GM12878 (cell line): Measurements from ENCODE around the gene EFCAB7. TPM values are rescaled to one million over a fixed set of nuclear protein-coding genes. Genes with fewer than 3 reads are reported as not detected.

Experiments used
- ATAC-seq: fragments of 200-7000 bp; cut with Tn5 transposase; 3 replicates; pipeline ENCODE4 v1.9.1; 2020; ENCODE audit warnings: mild to moderate bottlenecking, moderate library complexity
- BruUV-seq: library from RNA; stranded (reverse); fragments of 400-500 nt; replicated peaks from 2 replicates; lab custom pipeline; 2021; lab: Mats Ljungman, UMichigan
- CTCF ChIA-PET: fragments of 300-600 bp; sonication (Branson Sonifier 250); formaldehyde crosslinking; extraction: SDS; loops from one replicate; lab custom pipeline; 2021; ENCODE audit warnings: inconsistent platforms; lab: Yijun Ruan, JAX
- POLR2A ChIA-PET: fragments of 350-600 bp; formaldehyde crosslinking; extraction: SDS; loops from one replicate; lab custom pipeline; 2021; ENCODE audit warnings: inconsistent platforms; lab: Charles Lee
- RAD21 ChIA-PET: fragments of 300-600 bp; sonication (Branson Sonifier 250); formaldehyde crosslinking; loops from one replicate; lab custom pipeline; 2023; ENCODE audit warnings: antibody characterized with exemption; ENCODE audit not compliant: unreplicated experiment; lab: Charles Lee
- SMC1A ChIA-PET: fragments of 300-600 bp; sonication (Branson Sonifier 250); formaldehyde crosslinking; loops from one replicate; lab custom pipeline; 2023; ENCODE audit not compliant: unreplicated experiment, uncharacterized antibody; lab: Charles Lee
- DNase-seq: peaks from one replicate; pipeline ENCODE4 v3.0.0-alpha.2; 2011; ENCODE audit warnings: low read depth, low spot score
- FAIRE-seq: peaks from 3 replicates; lab custom pipeline; 2011; peaks lifted over from hg19 to GRCh38; lab: Jason Lieb, UNC
- H2AFZ ChIP-seq: 2 replicates; pipeline ENCODE4 v1.6.0; 2011; ENCODE audit warnings: low read depth, low read length, control low read depth; ENCODE audit not compliant: control insufficient read depth
- H3K27ac ChIP-seq: 2 replicates; pipeline ENCODE4 v1.5.1; 2011; ENCODE audit warnings: control low read depth; ENCODE audit not compliant: control insufficient read depth, insufficient read depth
- H3K27me3 ChIP-seq, 2 experiments: replicated peaks in 1 of 2; 2 replicates each; pipeline versions ENCODE4 v1.6.0 to v1.6.1; 2011; ENCODE audit warnings: low read length in 1 of 2; ENCODE audit not compliant: control insufficient read depth in 2 of 2, insufficient read depth in 2 of 2
- H3K36me3 ChIP-seq, 2 experiments: 2 replicates each; pipeline ENCODE4 v1.5.1; 2011; ENCODE audit warnings: low read length in 1 of 2; ENCODE audit not compliant: control insufficient read depth in 2 of 2, insufficient read depth in 2 of 2
- H3K4me1 ChIP-seq: 2 replicates; pipeline ENCODE4 v1.6.1; 2011; ENCODE audit warnings: mild to moderate bottlenecking, low read length, moderate library complexity, mixed read lengths; ENCODE audit not compliant: control insufficient read depth, insufficient read depth
- H3K4me2 ChIP-seq: 2 replicates; pipeline ENCODE4 v1.6.0; 2011; ENCODE audit warnings: control low read depth; ENCODE audit not compliant: control insufficient read depth, insufficient read depth
- H3K4me3 ChIP-seq: fragments of 200-600 bp; sonication (generic); 2 replicates; pipeline ENCODE4 v1.5.1; 2016
- H3K79me2 ChIP-seq: 2 replicates; pipeline ENCODE4 v1.6.0; 2011; ENCODE audit warnings: low read length; ENCODE audit not compliant: control insufficient read depth, insufficient read depth
- H3K9ac ChIP-seq: 2 replicates; pipeline ENCODE4 v1.8.0; 2011; ENCODE audit warnings: low read length, control low read depth, mixed read lengths; ENCODE audit not compliant: control insufficient read depth, insufficient read depth
- H3K9me3 ChIP-seq: replicated peaks from 3 replicates; pipeline ENCODE4 v1.5.1; 2011; ENCODE audit warnings: mild to moderate bottlenecking, low read length; ENCODE audit not compliant: control insufficient read depth, insufficient read depth
- H4K20me1 ChIP-seq: 2 replicates; pipeline ENCODE4 v1.6.0; 2011; ENCODE audit not compliant: control insufficient read depth, insufficient read depth
- HDGF ChIP-seq: fragments of 450-650 bp; IDR thresholded peaks from 2 replicates; pipeline ENCODE4 v1.6.1; 2016; ENCODE audit warnings: antibody characterized with exemption
- MYB ChIP-seq: fragments of 150-350 bp; IDR thresholded peaks from 2 replicates; pipeline ENCODE4 v1.6.1; 2014; ENCODE audit warnings: mild to moderate bottlenecking, low read depth, low read length, borderline replicate concordance
- NFYB ChIP-seq: IDR thresholded peaks from 2 replicates; pipeline ENCODE4 v1.6.1; 2011; ENCODE audit warnings: low read depth, mild to moderate bottlenecking, low read length, improper control_type of control experiment, moderate library complexity; ENCODE audit not compliant: insufficient read depth
- SRF ChIP-seq, 2 experiments: IDR thresholded peaks; 2 replicates each; pipeline ENCODE4 v1.6.1; 2011; ENCODE audit warnings: low read depth in 2 of 2, low read length in 2 of 2, mild to moderate bottlenecking in 1 of 2, moderate library complexity in 1 of 2
- TCF7 ChIP-seq: IDR thresholded peaks from 2 replicates; pipeline ENCODE4 v1.6.1; 2014; ENCODE audit warnings: antibody characterized with exemption, borderline replicate concordance
- WGBS: methylation state at CpG from one replicate; pipeline ENCODE4 v1.1.6; 2016; ENCODE audit warnings: low lambda C conversion rate; ENCODE audit not compliant: insufficient replicate concordance, insufficient coverage; ENCODE audit errors: missing lambda C conversion rate; 5-methylcytosine and 5-hydroxymethylcytosine counted together
- in situ Hi-C: fragments of 300-500 bp; cut with MboI; formaldehyde crosslinking; loops from 9 replicates; pipeline ENCODE4 v1.14.3; 2018; ENCODE audit warnings: mixed read lengths
- intact Hi-C: fragments of 100-400 bp; cut with micrococcal nuclease; formaldehyde crosslinking; loops from one replicate; pipeline ENCODE4 v1.14.2; 2022; ENCODE audit not compliant: unreplicated experiment
- polyA plus RNA-seq, 11 experiments: library from polyadenylated mRNA; depleted of rRNA in 4 of 11; unstranded in 6 of 11; stranded (reverse) in 5 of 11; fragments of >200 nt; fragmentation: Nextera tagmentation in 4 of 11; fragmentation: Illumina TruSeq in 1 of 11; extraction: Ambion mirVana in 4 of 11; extraction: Trizol in 1 of 11; gene quantifications; 1 replicate in 1 of 11; 2 replicates in 10 of 11; pipeline versions ENCODE4 v1.2.1 to v1.2.3, GENCODE V29; 2011 to 2016; ENCODE audit warnings: inconsistent platforms in 2 of 11, missing spikeins in 2 of 11, low read depth in 1 of 11
- total RNA-seq, 4 experiments: library from RNA; depleted of rRNA in 3 of 4; stranded (reverse); fragments of >200 nt in 3 of 4; fragmentation: Illumina TruSeq in 1 of 4; extraction: Trizol in 1 of 4; gene quantifications; 2 replicates each; pipeline versions ENCODE4 v1.2.1 to v1.2.3, GENCODE V29; 2013 to 2021
- TF ChIP-seq, protein P1 (sequence below): fragments of 450-650 bp; IDR thresholded peaks from 2 replicates; pipeline ENCODE4 v1.6.1; 2016; ENCODE audit warnings: mild to moderate bottlenecking
- TF ChIP-seq, protein P2 (sequence below): IDR thresholded peaks from 2 replicates; pipeline ENCODE4 v1.6.1; 2012; ENCODE audit warnings: improper control_type of control experiment, low read depth, low read length; ENCODE audit not compliant: insufficient replicate concordance

Gene EFCAB7
- total and polyA plus RNA-seq, 10 of the 15 experiments (the other 5 are each of a cell fraction or from before 2014, with no cell fraction given), result 4.4 to 9.8 (median 5.7) TPM

DNA sequence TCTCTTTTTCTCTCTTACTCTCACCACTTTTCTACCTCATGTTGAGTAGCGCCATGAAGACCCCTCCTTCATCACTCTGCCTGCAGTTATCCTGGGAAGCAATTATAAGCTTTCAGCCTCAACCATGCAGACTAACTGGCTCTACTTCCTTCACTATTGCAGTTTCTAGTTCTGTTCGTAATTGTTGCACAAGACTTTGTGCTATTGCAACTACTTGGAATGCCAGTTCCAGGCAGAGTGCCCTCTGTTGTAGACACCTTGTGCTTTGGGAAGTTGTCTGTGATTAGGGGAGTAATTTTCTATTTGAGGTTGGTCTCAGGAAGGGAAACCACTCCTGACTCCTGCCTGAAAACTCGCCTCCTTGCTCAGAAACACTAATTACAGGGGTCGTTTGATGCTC is 89.2 kb downstream of the EFCAB7 start:
- BruUV-seq, result no TSS peak
- no peaks in the 10 kb centered on the region for H3K9me3 ChIP-seq
- FAIRE-seq (no peak), ATAC-seq (no peak), DNase-seq (no peak)
- intact Hi-C loops, result no loop called here
- ChIA-PET RAD21 (interaction anchor here (2.0 kb wide), 1 partner anchor 55 kb away, joined by 4 read pairs; no protein-coding TSS in a partner anchor), POLR2A (no interaction called here), SMC1A (no interaction called here), CTCF (interaction anchor here (0.7 to 1.4 kb wide), 3 partner anchors 54 to 306 kb away, joined by 3 read pairs; no protein-coding TSS in a partner anchor)
- H3K79me2 ChIP-seq, result peaks cover 2% of the 10 kb centered on the region
- peaks cover 3% of the 10 kb centered on the region; the same call in 1 of the 2 replicates for H4K20me1 ChIP-seq
- peaks cover 0 to 8% of the 10 kb centered on the region in 2 experiments; a peak in 1 of 4 replicates for H3K36me3 ChIP-seq
- no peaks in the 10 kb centered on the region for H3K27me3 ChIP-seq
- no peak overlapping the region for H3K27ac ChIP-seq
- no peak overlapping the region for H3K4me3 ChIP-seq
- peaks cover 8% of the 10 kb centered on the region for H3K4me1 ChIP-seq
- no peak overlapping the region for H2AFZ ChIP-seq
- no peak for TF ChIP-seq NFYB
- in situ Hi-C loops, result loop anchor here (10.0 kb wide), 1 partner anchor 302 kb away; no protein-coding TSS in a partner anchor
- no peak overlapping the region for H3K9ac ChIP-seq
- H3K4me2 ChIP-seq, result no peak overlapping the region
- 75% methylated on average over 4 of the region's 4 CpGs for WGBS

DNA sequence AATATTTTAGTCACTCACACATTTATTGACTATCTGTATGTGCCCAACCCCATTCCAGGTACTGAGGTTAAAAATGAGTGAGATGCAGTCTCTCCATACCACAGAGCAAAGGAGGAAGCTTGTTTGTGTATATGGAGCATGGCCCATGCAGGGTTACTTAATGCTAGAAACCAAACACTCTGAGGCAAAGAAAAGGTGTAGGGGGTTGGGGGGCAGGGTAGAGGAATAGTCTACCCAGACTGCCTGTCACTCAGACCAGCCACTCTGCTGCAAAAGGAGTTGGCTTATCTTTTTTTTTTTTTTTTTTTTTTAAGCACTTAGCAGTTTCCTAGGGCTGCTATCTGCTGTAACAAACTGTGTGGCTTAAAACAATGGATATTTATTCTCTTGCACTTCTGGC is 89.6 kb downstream of the EFCAB7 start:
- H3K79me2 ChIP-seq, result peaks cover 2% of the 10 kb centered on the region
- H3K27ac ChIP-seq, result no peak overlapping the region
- no peaks in the 10 kb centered on the region for H3K27me3 ChIP-seq
- H3K36me3 ChIP-seq, result peaks cover 0 to 8% of the 10 kb centered on the region in 2 experiments; a peak in 1 of 4 replicates
- FAIRE-seq (no peak), ATAC-seq (no peak), DNase-seq (no peak)
- H3K4me1 ChIP-seq, result peaks cover 8% of the 10 kb centered on the region
- ChIA-PET CTCF (interaction anchor here (0.7 to 1.4 kb wide), 3 partner anchors 55 to 305 kb away, joined by 3 read pairs; no protein-coding TSS in a partner anchor), POLR2A (no interaction called here), SMC1A (no interaction called here), RAD21 (interaction anchor here (2.0 kb wide), 1 partner anchor 55 kb away, joined by 4 read pairs; no protein-coding TSS in a partner anchor)
- H2AFZ ChIP-seq, result no peak overlapping the region
- H4K20me1 ChIP-seq, result peaks cover 3% of the 10 kb centered on the region; the same call in 1 of the 2 replicates
- TF ChIP-seq MYB, result no peak
- TF ChIP-seq TCF7, result no peak
- TF ChIP-seq, protein P1, sequence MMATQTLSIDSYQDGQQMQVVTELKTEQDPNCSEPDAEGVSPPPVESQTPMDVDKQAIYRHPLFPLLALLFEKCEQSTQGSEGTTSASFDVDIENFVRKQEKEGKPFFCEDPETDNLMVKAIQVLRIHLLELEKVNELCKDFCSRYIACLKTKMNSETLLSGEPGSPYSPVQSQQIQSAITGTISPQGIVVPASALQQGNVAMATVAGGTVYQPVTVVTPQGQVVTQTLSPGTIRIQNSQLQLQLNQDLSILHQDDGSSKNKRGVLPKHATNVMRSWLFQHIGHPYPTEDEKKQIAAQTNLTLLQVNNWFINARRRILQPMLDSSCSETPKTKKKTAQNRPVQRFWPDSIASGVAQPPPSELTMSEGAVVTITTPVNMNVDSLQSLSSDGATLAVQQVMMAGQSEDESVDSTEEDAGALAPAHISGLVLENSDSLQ, result peak; percentile 39; the same call in 1 of the 2 replicates
- TF ChIP-seq, protein P2, sequence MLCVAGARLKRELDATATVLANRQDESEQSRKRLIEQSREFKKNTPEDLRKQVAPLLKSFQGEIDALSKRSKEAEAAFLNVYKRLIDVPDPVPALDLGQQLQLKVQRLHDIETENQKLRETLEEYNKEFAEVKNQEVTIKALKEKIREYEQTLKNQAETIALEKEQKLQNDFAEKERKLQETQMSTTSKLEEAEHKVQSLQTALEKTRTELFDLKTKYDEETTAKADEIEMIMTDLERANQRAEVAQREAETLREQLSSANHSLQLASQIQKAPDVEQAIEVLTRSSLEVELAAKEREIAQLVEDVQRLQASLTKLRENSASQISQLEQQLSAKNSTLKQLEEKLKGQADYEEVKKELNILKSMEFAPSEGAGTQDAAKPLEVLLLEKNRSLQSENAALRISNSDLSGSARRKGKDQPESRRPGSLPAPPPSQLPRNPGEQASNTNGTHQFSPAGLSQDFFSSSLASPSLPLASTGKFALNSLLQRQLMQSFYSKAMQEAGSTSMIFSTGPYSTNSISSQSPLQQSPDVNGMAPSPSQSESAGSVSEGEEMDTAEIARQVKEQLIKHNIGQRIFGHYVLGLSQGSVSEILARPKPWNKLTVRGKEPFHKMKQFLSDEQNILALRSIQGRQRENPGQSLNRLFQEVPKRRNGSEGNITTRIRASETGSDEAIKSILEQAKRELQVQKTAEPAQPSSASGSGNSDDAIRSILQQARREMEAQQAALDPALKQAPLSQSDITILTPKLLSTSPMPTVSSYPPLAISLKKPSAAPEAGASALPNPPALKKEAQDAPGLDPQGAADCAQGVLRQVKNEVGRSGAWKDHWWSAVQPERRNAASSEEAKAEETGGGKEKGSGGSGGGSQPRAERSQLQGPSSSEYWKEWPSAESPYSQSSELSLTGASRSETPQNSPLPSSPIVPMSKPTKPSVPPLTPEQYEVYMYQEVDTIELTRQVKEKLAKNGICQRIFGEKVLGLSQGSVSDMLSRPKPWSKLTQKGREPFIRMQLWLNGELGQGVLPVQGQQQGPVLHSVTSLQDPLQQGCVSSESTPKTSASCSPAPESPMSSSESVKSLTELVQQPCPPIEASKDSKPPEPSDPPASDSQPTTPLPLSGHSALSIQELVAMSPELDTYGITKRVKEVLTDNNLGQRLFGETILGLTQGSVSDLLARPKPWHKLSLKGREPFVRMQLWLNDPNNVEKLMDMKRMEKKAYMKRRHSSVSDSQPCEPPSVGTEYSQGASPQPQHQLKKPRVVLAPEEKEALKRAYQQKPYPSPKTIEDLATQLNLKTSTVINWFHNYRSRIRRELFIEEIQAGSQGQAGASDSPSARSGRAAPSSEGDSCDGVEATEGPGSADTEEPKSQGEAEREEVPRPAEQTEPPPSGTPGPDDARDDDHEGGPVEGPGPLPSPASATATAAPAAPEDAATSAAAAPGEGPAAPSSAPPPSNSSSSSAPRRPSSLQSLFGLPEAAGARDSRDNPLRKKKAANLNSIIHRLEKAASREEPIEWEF, result no peak
- TF ChIP-seq HDGF, result no peak
- TF ChIP-seq SRF (IDR thresholded peaks at IDR 0.05; ENCODE audit: low read depth in 2 of 2, low read length in 2 of 2), result no peak
- no peak overlapping the region for H3K4me2 ChIP-seq
- intact Hi-C loops (no loop called here), in situ Hi-C loops (loop anchor here (10.0 kb wide), 1 partner anchor 302 kb away; no protein-coding TSS in a partner anchor)
- no peak overlapping the region for H3K9ac ChIP-seq
- no TSS peak for BruUV-seq
- H3K4me3 ChIP-seq, result no peak overlapping the region
- H3K9me3 ChIP-seq, result no peaks in the 10 kb centered on the region
